Activated CD4-positive, alpha-beta T cell treated with anti-CD3 and anti-CD28 coated beads, Interleukin-10, Interleukin-2, amounts not matched to agents 100 ng/mL and 50 ng/mL, durations not matched to agents 16 hours and 8 hours (primary cell): ENCODE data around the gene EED.
A peak's percentile ranks its signal among the peaks of the same experiment; 100 is the strongest.

ENCODE experiments used
- DNase-seq: peaks from one replicate; pipeline ENCODE4 v3.0.0-alpha.2; 2020

EED gene, protein sequence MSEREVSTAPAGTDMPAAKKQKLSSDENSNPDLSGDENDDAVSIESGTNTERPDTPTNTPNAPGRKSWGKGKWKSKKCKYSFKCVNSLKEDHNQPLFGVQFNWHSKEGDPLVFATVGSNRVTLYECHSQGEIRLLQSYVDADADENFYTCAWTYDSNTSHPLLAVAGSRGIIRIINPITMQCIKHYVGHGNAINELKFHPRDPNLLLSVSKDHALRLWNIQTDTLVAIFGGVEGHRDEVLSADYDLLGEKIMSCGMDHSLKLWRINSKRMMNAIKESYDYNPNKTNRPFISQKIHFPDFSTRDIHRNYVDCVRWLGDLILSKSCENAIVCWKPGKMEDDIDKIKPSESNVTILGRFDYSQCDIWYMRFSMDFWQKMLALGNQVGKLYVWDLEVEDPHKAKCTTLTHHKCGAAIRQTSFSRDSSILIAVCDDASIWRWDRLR

DNA sequence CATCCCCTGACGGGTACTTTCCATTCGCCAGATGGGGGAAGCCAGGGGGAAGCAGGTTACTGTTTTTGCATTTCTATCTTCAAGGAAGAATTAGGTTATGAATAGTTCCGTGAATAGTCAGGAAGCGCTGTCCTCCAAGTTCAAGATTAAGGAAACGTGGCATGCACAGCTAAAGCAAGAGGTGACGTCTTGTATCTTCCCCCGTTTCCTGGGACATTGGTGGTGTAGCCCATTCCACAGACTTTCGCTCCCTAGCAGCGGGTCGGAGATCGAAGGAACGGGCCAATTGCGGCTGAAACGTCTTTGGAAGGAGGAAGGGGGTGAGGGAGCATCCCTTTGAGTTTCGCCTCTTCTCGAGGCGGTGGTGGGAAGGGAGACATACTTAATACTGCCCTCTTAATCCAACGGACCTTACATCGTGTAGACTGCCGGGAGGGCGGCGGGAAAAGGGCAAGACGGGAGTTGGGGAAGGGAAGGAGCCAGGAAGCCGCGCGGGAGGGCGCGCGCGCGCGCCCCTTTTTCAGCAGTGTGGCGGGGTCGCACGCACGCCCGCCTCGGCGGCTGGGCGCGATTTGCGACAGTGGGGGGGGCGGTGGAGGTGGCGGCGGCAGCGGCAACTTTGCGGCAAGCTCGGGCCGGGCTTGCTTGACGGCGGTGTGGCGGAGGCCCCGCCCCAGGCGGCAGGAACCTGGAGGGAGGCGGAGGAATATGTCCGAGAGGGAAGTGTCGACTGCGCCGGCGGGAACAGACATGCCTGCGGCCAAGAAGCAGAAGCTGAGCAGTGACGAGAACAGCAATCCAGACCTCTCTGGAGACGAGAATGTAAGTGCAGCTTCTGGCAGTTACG is at the start of gene EED:
EED (plus strand) TSS at position 232 of the 847 bp plus-strand sequence; CDS start at position 709, 477 bp downstream.
- peak; percentile 97 for DNase-seq

DNA sequence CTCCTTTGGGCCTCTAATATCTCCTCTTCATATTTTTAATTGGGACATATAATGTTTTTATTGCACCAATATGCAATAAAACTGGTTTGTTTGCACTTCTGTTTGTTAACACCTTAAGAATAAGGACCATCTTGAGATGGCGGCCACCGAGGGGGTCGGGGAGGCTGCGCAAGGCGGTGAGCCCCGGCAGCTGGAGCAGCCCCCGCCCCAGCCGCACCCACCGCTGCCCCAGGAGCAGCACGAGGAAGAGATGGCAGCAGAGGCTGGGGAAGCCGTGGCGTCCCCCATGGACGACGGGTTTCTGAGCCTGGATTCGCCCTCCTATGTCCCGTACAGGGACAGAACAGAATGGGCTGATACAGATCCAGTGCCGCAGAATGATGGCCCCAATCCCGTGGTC is 49.6 kb upstream of the EED start:
- DNase-seq, result no peak

GRCh38 chr11:86196085-86196696 is 48.4 kb upstream of the EED start:
- no peak for DNase-seq

DNA sequence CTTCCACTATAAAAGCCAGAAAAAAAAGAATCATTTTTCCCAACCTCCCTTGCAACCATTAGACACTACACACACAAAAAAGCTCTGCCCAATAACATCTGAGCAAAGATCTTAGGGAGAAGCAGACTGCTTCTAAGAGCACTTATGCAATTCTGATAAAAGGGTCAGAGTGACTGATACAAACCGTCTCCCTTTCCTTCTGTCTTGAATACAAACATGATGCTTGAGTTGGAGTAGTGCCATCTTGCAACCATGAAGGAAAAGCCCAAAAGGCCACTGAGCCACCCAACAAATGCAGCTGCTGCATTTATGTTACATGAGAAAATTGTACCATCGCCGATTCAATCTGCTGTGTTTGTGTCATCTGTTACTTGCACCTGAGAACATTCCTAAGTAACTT is 47.6 kb upstream of the EED start:
- DNase-seq, result no peak

GRCh38 chr11:86197448-86197847 is 47.1 kb upstream of the EED start:
- DNase-seq, result no peak

DNA sequence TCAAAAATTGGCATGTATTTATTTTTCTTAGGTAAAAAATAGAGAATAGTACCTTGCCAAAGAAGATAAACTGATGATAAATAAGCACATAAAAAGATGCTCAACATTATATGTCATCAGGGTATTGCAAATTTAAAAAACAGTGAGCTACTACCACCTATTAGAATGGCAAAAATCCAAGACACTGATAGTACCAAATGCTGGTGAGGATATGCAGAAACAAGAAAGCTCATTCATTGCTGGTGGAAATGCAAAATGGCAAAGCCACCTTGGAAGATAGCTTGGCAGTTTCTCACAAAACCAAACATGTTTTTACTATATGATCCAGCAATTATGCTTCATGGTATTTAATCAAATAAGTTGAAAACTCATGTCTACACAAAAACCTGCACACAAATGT is 46.4 kb upstream of the EED start:
- DNase-seq, result no peak

GRCh38 chr11:86199354-86199753 is 45.2 kb upstream of the EED start:
- no peak for DNase-seq

DNA sequence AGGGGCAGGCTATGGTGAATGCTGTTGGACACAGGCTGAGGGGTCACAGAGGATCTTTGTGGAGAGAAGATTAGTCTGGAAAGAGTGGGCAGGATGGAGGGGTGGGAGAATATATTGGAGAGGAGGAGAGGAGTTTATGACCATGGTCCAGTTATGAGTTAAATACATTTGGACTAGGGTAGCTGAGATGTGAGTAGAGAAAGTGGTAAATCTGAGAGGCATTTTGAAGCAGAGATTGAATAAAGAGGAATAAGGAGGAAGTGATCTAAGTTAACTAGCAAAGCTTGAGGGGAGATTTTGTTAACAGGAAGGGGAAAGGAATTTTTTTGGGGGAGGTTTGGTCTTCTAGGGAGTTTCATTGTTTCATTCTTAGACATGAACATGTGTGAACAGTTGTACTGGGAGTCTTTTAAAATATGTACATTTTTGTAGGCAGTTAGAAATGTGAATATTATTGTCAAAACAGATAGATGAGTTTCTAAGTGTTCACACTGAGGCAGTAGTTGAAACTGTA is 43.1 kb upstream of the EED start:
- no peak for DNase-seq

DNA sequence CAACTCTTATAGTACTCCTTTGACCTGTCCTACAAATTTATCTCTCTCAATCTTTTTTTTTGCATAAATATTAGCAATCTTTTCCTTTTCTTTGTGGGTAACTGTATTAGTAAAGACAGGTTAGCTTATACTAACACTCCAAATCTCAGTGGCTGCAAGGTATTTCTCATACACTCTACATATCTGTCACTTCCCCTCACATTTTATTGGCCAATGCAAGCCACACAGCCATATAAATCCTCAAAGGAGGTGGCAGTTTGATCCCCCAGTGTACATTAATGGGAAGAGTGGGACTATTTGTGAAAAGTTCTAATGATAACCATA is 42.6 kb upstream of the EED start:
- peak; percentile 87 for DNase-seq

DNA sequence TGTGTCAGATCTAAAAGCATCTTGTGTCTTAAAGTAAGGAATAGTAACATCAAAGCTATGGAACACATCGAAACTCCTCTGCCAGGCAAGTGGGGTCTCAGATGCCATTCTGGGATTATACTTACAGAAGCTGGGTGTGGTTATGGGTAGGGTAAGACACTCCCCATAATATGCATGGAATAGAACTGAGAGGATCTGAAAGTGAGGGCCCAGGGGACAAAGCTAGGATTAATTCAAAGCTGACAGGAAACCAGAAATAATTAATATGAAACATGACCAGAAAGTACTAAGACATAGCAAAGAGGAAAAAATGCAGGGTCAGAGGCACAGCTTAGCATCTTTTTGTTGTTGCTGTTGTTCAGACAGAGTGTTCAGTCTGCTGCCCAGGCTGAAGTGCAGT is 40.2 kb upstream of the EED start:
- no peak for DNase-seq

DNA sequence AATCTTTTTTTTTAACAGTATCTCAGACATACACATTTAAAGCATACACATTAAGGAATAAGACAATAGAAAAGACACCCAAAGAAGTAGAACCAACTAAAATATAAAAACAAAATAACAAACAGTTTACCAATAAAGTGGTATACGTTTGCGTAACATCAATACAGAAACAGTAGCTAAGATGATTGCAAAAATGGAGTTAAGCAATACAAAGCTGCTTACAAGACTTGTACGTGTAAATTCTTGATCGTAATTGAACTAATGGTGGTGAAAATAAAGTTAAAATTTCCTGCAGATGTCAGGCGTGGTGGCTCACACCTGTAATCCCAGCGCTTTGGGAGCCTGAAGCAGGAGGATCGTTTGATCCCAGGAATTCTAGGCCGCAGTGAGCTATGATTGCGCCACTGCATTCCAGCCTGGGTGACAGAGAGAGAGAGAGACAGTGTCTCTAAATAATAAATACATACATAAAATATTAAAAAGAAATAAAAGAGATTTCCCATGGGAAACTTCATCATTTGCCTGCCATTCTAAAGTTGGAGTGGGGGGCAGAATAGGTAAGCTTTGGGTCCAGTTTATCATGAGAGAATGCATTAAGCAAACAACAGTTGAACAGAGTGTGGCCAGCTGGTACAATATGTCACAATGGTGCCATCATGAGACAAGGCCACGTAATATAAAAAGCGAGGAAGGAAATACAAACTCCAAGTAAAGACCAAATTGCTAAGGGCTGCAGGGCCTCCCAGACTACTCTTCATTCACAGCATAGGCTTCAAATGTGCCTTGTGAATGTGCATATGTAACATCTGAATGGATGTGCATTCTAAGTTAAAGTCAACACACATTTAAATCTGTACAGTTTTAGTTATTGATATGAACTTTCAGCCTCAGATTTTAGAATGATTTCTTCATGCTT is 38.9 kb upstream of the EED start:
- no peak for DNase-seq

- DNase-seq, result no peak
Observed at GRCh38 chr11:86206337-86206695, 38.2 kb upstream of the EED start.

GRCh38 chr11:86207413-86207812 is 37.1 kb upstream of the EED start:
- DNase-seq, result no peak

DNA sequence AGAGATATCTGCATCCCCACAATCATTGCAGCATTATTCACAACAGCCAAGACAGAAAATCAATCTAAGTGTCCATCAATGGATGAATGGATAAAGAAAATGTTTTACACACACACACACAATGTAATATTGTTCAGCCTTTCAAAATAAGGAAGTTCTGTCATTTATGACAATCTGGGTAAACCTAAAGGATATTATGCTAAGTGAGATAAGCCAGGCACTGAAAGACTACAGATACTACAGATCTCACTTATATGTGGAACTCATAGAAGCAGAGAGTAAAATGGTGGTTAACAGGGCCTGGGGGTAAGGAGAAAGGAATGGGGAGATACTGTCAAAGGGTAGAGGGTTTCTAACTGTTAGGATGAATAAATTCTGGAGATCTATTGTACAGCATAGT is 36.0 kb upstream of the EED start:
- DNase-seq, result no peak

GRCh38 chr11:86209806-86210657 is 34.5 kb upstream of the EED start:
- DNase-seq, result peak; percentile 23

DNA sequence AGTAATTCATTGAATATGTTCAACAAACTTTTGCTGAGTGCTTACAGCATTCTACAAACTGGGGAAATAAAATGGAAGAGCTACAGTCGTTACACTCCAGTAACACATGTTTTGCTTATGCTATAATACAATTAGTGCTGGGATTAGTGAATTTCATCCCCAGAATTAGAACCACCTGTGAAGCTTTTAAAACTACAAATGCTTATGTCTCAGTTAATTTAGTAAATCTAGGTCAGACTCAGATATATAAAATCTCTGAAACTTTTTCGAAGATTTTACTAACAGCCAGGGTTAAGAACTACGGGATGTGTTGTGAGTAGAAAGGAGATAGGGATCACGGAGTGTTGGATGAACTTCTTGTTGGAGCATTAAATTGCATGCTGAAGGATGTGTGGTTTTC is 33.7 kb upstream of the EED start:
- no peak for DNase-seq

DNA sequence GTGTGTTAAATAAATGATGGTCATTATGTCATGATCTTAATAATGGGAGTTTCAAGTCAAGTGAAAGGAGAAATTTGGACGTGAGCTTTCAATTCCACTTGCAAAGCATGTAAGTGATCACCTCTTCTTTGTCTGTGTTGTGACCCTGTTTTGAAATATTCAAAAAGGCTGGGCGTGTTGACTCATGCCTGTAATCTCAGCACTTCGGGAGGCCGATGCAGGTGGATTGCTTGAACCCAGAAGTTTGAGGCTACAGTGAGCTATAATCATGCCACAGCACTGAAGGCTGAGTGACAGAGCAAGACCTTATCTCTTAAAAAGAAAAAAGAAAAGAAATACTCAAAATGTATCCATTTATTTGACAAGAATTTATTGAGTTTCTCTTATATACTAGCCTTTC is 32.9 kb upstream of the EED start:
- DNase-seq, result peak; percentile 64

DNA sequence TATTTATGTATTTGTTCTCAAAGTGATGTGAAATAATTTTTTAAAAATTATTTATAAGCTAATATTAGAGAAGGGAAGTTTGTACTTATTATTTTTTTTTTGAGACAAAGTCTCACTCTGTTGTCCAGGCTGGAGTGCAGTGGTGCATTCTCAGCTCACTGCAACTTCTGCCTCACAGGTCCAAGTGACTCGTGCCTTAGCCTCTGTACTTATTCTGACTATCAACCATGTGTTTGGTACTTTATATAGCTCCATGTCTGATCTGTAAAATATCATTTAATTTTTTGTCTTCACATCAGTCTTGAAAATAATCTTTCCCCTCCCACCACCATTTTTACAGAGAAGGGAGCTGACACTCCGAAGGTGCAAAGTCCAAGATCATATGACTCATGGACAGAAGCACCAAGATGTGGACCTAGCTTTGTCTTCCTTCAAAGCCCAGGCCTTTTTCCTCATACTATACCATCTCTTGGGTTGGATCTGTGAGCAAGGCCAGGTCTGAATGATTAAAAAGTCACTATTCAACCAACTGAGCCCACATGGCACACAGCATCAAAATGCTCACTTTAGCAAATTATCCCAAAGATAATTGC is 32.4 kb upstream of the EED start:
- no peak for DNase-seq

DNA sequence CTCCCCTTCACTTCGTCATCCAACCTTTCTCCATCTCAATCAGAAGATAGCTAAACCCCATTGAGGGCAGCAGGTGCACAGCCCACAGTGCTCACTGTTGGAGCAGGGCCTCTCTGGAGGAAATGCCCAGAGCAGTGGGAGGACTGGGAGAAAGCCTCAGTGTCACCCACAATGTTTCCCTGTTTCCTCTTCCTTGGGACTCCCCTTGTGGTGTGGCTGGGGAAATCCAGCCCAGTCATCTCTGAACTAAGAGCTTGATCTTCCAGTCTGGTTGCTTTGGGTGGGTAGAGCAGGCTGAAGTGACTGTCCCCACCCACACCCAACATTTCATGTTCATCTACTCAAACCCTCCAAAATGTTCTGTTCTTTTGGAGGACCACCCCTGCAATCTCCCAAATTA is 29.8 kb upstream of the EED start:
- DNase-seq, result peak; percentile 95

DNA sequence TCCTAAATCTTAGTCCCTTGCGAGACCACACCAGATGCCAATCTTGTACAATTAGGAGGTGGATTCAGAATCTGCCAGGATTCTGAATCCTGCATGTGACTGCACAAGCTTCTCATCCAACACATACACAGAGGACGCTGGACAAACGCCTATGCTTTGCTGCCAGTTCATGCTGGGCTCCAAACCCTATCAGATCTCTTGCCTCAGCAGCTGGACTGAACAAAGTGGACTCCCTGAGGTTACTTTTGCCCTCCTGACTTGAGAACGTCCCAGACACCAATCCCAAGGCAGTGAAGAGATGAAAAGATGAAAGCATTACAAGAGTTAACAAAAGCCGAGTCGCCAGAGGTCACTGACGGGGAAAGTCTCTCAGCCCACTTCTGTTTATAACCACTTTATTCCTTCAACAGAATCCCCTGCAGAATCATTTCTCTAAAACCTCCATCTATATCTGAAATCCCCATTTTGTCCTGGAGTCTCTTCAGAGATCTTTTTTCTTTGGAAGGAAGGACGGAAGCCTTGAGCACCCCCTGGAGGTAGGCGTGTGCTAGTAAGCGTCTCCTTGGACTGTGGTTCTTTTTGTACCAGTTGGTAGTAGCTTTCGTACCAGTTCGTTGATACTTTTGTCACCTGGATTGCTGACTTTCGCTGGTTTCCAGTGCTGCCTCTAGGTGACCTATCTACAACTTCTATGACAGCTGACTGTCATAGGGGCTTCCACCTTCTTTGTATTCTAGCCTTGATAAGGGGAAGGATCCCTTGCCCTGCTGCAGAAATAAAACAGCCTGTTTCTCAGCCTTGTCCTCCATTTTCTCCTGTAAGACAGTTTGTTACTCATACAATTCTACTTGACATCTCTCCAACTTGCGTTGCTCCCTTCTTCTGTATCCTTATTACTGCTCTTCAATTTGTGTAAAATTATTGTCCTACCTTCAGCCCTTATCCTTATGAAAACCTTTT is 26.1 kb upstream of the EED start:
- peak; percentile 87 for DNase-seq
